ENCODE measurements around the gene PDGFD.

- TF ChIP-seq CTCF (IDR thresholded peaks at IDR 0.05) (no peak), EZH2 (IDR thresholded peaks at IDR 0.05; ENCODE audit: borderline replicate concordance, insufficient read depth, low read depth, low read length, poor library complexity, severe bottlenecking) (no peak)
Observed at GRCh38 chr11:103959279-103959942, 204.5 kb downstream of the PDGFD start.

Data from B cell (primary cell).